ENCODE results near the gene RAB18.
A peak's percentile ranks its signal among the peaks of the same experiment; 100 is the strongest.
"Not testable (repeated sequence)": the region's sequence is repeated elsewhere in the genome, so short reads cannot be mapped to it uniquely, and the experiment has no call there.

The RAB18 gene

DNA sequence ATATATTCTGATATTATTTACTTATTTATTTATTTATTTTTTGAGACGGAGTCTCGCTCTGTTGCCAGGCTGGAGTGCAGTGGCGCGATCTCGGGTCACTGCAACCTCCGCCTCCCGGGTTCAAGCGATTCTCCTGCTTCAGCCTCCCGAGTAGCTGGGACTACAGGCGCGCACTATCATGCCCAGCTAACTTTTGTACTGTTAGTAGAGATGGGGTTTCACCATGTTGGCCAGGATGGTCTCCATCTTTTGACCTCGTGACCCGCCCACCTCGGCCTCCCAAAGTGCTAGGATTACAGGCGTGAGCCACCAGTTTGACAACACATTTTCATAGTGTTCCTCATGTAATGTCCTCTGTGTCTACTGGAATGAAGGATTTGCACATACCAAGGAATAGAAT, 1.4 kb downstream of the RAB18 start:
- not testable (repeated sequence) for DNase-seq

- DNase-seq = no peak
Observed at GRCh38 chr10:27506280-27506679, 2.2 kb downstream of the RAB18 start.

- DNase-seq = no peak
Observed at GRCh38 chr10:27512548-27512947, 8.4 kb downstream of the RAB18 start.

GRCh38 chr10:27513451-27514191, 9.5 kb downstream of the RAB18 start:
- DNase-seq = no peak

DNA sequence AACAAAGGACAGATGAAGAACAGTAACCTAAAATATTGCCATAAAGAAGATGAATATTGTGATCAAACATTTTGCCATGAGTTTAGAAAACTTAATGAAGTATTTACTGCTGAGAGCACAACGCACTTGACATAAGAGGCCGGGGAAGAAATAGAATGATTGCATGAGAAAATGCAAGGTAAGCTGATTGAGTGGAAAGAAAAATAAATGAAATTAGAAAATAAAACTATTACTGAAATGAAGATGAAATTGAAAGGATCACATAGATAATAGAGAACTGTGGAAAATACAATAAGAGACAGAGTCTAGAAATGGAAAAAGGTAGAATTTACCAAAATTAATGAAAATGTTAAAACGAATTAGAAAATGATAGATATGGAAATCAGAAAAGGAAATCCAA, 10.1 kb downstream of the RAB18 start:
- no peak for DNase-seq

DNA sequence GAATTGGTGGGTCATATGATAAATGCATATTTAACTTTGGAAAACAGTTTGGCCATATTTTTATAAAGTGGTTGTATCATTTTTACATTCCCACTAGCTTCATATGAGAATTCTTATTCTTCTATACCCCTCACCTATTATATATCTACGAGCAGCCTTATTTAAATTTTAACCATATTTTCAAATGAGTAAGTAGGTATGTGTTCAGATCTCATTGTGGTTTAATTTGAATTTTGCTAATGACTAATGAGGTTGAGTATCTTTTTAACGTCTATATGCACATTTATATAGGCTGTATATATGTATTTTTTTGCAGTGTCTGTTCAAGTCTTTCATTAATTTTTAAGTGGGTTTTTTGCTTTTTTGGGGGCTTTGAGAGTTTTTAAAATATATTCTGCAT, 14.2 kb downstream of the RAB18 start:
- no peak for DNase-seq

- DNase-seq = no peak
Observed at GRCh38 chr10:27525819-27526218, 21.7 kb downstream of the RAB18 start.

DNA sequence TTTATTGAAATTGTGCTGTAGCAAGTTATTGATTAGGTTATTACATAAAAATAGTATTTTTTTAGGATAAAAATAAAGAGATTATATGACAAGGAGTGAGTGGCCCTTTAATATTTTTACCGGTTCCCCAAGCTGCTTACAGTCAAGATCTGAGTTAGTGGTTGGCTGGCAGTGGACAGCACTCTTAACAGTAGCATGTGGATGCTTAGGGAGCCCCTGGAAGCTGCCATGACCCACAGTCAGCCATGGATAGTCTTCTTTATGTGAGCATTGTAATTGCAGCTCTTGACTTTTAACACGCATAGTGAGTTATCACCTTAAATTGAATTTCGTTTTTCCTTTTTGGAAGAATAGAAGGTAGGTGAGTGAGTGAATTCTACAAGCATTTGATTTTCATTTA, 22.1 kb downstream of the RAB18 start:
- DNase-seq = no peak

DNA sequence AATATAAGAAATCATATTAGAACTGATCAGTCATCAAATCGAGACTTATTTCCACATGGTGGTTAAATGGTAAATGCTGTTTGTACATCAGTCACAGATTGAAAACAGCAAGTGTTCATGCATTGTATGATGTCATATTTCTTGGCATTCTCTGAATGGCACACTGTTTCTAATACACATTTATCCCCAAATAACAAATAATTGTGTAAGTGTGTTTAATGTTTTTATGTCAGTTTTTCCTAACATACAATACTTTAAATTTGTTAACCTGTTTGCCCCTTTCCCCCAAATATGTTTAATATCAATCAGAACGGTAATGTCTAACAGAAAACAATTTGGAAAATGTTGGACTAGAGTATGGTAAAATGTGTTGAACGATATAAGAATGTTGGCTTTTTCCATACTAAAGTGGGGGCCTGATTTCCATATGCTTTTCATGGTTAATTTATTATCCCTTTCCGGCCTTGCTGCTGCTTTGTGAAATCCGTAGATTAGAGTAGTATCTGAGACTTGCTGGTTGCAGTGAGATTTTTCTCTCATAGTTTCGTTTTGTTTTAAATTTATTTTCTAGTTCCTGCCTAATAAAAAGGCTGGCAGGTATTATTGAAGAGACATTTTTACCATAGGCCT, 23.7 kb downstream of the RAB18 start:
- DNase-seq = no peak

- DNase-seq = no peak
Observed at GRCh38 chr10:27529010-27529783, 25.1 kb downstream of the RAB18 start.

DNA sequence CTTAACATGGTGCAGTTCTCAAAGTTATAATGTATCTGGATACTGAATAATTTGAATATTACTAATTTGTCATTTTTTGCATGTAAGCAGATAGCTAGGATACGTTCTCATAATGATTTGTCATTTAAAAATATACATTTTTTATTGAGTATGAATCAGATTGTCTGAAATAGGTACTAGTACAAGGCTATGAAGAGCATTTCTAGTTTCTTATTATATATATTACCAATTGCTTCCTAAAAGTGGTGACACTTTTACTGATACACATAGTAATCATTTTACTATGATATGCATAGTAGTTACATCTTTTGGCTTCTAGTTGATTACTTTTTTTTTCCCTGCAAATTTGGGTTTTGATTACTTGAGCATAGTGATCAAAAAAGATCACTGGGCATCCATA, 26.4 kb downstream of the RAB18 start:
- DNase-seq = no peak

- no peak for DNase-seq
Observed at GRCh38 chr10:27531336-27531847, 27.3 kb downstream of the RAB18 start.

DNA sequence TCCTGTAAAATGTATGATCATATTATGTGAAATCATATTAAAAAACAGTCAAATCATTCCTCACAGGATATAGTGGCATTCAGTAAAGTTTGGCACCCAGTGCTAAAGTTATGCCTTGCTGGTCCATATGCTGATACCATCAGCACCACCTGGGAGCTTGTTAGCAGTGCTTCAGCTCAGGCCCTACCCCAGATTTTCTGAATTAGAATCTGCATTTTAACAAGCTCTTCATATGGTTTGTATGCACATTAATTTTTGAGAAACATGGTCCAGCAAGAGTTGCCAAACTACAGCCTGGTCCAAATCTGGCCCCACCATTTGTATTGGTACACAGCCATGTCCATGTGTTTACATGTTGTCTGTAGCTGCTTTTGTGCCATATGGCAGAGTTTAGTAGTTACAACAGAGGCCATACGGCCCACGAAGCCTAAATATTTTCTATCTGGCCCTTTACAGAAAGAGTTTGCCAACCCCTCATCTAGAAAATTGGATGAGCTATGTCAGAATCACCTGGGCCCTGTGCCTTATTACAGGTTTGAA, 30.1 kb downstream of the RAB18 start:
- DNase-seq = no peak

GRCh38 chr10:27535317-27535716, 31.2 kb downstream of the RAB18 start:
- no peak for DNase-seq

GRCh38 chr10:27536437-27536836, 32.3 kb downstream of the RAB18 start:
- no peak for DNase-seq

DNA sequence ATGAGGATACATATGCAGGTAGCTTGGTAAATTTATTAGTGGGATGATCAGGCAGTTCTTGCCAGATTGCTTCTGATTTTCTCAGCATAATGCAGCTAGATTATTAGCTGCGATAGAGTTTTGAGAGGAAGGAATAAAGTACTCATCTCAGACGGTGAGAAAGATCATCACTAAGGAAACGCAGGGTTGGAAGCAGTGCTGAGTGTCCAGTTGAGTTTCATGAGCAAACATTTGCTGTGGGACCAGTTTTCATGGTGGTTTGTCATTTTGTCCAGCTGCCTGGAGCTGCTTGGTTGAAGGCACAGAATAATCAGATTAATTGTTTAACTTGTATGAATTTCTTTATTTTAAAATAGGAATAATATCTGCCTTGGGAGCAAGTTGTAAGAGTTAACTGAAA, 33.1 kb downstream of the RAB18 start:
- no peak for DNase-seq

GRCh38 chr10:27537787-27538186, 33.7 kb downstream of the RAB18 start:
- DNase-seq = no peak

- no peak for DNase-seq
Observed at GRCh38 chr10:27540672-27541071, 36.6 kb downstream of the RAB18 start.

- peak; percentile 18 for DNase-seq
Observed at GRCh38 chr10:27541796-27542729, 38.0 kb downstream of the RAB18 start.

DNA sequence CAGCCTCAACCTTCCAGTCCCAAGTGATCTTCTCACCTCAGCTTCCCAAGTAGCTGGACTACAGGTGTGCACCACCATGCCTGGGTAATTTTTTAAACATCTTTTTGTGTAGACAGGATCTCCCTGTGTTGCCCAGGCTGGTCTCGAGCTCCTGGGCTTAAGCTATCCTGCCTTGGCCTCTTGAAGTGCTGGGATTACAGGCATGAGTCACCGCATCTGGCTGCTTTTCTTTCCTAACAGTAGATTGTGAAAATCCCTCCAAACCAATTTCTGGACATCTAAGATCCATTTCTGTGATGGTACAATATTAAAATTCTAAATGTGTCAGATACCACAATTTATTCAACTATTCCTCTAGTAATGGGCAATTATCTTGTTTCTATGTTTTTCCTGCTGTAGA, 38.7 kb downstream of the RAB18 start:
- DNase-seq = no peak

GRCh38 chr10:27547047-27547446, 42.9 kb downstream of the RAB18 start:
- DNase-seq = no peak

DNA sequence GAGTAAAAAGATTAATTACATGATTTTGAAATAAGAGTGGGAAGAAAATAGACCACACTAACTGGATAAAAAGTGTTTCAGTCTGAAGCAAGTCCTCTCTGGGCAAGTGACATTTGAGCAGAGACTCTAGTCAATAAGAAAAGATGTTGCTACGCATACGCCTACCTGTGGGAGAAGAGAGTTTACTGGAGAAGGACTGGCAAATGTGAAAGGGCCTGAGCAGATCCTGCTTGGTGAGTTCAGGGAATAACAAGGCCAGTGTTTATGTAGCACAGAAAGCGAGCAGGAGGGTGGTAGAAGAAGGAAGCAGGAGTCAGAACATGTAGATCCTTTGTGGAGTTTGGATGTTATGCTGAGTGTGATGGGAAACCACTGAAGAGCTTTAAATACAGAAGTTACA, 43.4 kb downstream of the RAB18 start:
- DNase-seq = no peak

Data from CD4-positive, alpha-beta T cell treated with Interleukin-15 for 1 hour (primary cell).